ENCODE results near the gene ATP10D.
"Not testable (repeated sequence)": the region's sequence is repeated elsewhere in the genome, so short reads cannot be mapped to it uniquely, and the experiment has no call there.

The ATP10D gene

GRCh38 chr4:47538111-47538824, 53.2 kb downstream of the ATP10D start:
- no peak for DNase-seq

DNA sequence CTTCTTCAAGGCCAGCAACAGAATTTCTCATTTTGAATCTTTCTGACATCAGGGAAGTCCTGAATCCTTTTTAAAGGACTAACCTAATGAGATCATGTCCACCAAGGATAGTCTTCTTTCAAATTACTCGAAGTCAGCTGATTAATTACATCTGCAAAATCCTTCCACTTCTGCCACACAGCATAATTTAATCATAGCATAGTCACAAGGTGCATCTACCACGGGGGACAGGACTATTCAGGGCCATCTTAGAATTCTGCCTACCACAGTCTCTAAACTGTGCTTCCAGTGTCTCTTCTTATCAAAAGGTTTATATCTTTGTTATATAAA, 53.7 kb downstream of the ATP10D start:
- no peak for DNase-seq

- DNase-seq = not testable (repeated sequence)
Measured at GRCh38 chr4:47542640-47543039, 57.6 kb downstream of the ATP10D start.

GRCh38 chr4:47543331-47543730, 58.3 kb downstream of the ATP10D start:
- no peak for DNase-seq

- DNase-seq = not testable (repeated sequence)
Measured at GRCh38 chr4:47550357-47550756, 65.3 kb downstream of the ATP10D start.

GRCh38 chr4:47550899-47551548, 65.9 kb downstream of the ATP10D start:
- DNase-seq = no peak

- no peak for DNase-seq
Measured at GRCh38 chr4:47551682-47552081, 66.6 kb downstream of the ATP10D start.

- no peak for DNase-seq
Measured at GRCh38 chr4:47553329-47554125, 68.5 kb downstream of the ATP10D start.

DNA sequence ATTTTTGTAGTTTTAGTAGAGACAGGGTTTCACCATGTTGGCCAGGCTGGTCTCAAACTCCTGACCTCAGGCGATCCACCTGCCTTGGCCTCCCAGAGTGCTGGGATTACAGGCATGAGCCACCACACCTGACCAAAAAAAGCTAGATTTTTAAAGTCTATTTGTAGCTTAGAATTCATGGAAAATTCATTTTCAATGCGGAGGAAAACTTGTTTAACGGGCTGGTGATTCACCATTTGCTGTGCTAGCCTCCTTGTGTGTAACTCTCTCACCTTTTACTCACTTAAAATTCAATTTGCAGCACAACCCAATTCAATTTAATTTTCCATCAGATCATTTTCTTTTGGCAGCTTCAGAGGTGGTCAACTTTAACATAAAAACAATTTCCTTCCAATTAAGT, 70.8 kb downstream of the ATP10D start:
- DNase-seq = not testable (repeated sequence)

- DNase-seq = no peak
Measured at GRCh38 chr4:47557255-47557654, 72.2 kb downstream of the ATP10D start.

- DNase-seq = no peak
Measured at GRCh38 chr4:47560682-47561081, 75.6 kb downstream of the ATP10D start.

- no peak for DNase-seq
Measured at GRCh38 chr4:47561331-47561730, 76.3 kb downstream of the ATP10D start.

- DNase-seq = no peak
Measured at GRCh38 chr4:47562297-47562696, 77.2 kb downstream of the ATP10D start.

DNA sequence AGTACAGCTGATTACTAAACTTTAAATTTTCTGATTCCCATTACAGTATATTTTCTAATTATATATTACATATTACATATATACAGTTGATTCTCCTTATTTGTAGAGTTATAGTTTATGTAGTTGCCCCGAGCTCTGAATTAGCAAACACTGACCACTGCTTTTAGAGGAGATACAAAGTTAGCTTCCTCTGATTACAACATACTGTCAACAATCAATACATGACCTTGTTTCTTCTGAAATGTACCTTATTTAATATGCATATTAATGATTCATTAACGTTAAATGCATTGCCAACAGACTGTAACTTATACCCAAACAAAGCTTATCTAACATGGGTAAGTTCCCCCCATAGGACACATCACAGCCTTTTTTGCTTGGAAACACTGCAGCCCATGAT, 81.5 kb downstream of the ATP10D start:
- no peak for DNase-seq

DNA sequence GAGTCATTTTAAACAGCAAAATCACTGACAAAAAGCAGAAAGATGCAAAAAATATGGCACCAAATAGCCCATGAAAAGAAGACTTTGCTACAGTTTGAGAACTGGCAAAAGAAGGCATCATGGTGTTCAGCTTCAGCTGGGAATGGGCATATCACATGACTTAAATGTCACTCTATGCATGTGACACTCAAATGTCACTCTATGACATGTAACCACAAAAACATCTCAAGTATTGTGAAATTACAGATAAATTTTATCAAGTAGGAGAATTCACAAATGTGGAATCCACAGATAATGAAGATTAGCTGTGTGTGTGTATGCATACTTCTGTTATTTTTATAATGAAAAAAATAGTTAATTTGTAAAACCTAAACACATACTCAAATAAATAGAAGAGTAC, 81.9 kb downstream of the ATP10D start:
- no peak for DNase-seq

DNA sequence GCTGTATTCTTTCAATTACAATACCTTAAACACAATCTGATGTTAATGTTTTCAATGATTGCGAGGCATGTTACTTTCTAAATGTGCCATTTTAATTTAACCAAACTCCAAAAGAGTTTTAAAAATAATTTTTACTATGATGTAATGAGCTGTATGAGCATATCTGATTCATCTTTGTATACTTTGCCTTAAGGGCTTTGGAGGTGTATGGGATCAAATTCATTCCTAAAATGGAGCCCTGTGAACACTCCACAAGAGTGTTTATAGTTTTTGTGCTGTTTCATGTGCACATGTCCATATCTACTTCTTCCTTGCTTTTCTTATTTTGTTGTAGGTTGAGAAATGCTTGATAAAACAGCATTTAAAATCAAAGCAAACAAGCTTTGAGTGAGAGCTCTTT, 82.4 kb downstream of the ATP10D start:
- DNase-seq = no peak

DNA sequence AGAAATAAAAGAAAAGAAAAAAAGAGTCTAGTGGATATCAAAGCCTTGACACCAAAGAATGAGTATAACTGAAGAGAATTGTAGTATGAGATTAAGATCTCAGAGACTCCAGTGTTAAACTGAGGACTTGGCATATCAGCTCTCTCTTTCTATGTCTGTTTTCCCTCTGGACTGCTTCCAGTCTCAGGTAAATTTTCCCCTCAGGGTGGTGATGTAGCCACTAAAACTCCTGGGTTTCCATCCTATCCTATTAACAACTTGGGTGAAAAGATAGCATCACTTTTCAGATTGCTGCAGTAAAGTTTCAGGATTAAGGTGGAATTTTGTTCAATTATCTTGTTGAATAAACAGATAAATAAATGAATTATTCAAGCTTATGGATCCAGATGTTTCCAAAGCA, 85.7 kb downstream of the ATP10D start:
- no peak for DNase-seq

- DNase-seq = no peak
Measured at GRCh38 chr4:47572981-47573380, 87.9 kb downstream of the ATP10D start.

DNA sequence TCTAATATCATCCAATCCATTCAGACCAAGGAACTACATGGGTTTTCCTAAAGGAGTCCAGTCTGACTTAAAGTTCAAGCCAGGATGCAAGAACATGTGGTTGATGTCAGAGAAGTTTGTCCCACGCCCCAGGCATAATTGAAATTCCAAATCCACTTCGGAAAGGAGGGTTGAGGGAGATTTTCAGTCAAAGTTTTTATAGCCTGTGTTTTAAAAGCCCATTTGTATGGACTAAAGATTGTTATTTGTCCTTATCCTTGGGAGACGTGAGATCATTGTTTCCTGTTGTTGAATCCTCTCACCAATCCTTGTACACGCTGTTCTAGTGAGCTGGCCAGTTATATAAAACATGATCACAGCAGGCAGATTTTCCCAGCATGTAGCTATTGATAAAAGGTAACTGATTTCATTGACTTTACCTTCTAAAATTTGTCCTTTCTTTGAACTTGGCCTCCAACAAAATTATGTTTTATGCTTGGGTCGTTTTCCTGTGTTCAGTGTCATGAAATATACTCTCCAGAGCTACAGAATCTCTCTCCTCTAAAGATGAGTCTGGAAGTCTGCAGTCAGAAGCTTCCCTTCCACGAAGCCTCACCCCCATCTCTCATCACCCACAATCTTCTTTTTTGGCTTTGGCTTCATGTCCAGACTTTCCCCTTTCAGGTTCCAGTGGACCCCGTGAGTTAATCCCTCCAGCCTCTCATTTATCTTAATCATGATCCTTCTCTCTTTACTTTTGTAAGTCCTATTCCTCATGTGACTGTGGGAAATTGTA, 92.9 kb downstream of the ATP10D start:
- DNase-seq = no peak

- DNase-seq = no peak
Measured at GRCh38 chr4:47579235-47579634, 94.2 kb downstream of the ATP10D start.

DNA sequence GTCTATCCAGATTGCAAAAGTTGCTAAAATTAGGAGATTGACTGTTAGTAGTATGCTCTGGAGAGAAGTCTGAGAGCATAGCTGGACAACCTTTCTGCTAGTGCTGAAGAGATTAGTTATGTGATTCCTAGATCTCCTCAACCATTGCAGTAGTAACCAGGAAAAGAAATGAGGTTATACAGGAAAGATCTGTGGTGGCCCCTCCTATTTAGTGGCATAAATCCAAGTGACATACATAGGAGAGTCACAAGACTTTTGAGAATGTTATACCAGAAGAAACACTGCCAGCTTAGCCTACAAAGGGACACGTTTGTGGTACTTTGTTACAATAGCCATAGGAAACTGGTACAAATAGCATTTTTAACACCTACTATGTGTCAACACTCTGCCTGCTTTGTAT, 105.2 kb downstream of the ATP10D start:
- DNase-seq = no peak

DNA sequence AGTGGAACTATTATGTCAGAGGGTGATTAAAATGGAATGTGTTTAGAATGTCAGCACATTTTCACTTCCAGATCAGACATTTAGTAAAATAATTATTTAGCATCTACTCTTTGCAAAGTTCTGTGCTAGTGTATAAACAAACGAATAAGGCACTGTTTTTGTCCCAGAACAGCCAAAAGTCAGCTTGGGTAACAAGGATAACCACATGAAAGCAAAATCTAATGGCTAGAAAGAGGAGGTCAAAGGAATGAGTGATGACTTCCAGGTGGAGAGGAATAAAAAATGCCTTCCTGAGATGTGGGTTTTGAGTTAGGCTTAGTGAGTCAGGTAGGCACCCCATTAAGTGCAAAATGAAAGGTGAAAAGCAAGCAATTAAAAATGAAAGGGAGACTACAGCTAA, 112.6 kb downstream of the ATP10D start:
- no peak for DNase-seq

GRCh38 chr4:47598320-47598719, 113.2 kb downstream of the ATP10D start:
- DNase-seq = no peak
